ENCODE data around the gene HPSE2.

DNA sequence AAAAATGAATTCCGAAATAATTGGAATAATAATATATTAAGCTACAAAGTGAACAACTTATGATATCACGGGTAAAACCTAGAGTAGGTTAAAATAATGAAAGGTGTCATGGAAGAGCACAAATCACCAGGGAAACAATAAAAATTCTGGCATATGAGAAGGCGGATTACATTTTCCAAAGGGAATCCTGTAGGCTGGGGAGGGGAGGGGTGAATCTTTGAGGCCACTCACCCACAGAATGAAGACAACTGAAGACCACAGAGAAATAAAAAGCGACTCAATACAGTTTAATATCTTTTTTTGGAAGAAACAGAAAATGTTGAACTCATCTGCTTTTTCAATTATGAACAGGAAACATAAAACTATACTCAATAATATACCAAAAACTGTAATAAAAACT, 659.6 kb downstream of the HPSE2 start:
- TF ChIP-seq, protein P1, sequence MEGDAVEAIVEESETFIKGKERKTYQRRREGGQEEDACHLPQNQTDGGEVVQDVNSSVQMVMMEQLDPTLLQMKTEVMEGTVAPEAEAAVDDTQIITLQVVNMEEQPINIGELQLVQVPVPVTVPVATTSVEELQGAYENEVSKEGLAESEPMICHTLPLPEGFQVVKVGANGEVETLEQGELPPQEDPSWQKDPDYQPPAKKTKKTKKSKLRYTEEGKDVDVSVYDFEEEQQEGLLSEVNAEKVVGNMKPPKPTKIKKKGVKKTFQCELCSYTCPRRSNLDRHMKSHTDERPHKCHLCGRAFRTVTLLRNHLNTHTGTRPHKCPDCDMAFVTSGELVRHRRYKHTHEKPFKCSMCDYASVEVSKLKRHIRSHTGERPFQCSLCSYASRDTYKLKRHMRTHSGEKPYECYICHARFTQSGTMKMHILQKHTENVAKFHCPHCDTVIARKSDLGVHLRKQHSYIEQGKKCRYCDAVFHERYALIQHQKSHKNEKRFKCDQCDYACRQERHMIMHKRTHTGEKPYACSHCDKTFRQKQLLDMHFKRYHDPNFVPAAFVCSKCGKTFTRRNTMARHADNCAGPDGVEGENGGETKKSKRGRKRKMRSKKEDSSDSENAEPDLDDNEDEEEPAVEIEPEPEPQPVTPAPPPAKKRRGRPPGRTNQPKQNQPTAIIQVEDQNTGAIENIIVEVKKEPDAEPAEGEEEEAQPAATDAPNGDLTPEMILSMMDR (IDR thresholded peaks at IDR 0.05): no peak
- TF ChIP-seq POLR2A (IDR thresholded peaks at IDR 0.05): no peak
